Neural progenitor cell (in vitro differentiated cells): Measurements from ENCODE around the gene DROSHA. TPM values are rescaled to one million over a fixed set of nuclear protein-coding genes. Genes with fewer than 3 reads are reported as not detected.

Experiments used
- DNase-seq: peaks from one replicate; pipeline ENCODE4 v3.0.0-alpha.2; 2016; ENCODE audit warnings: low spot score
- H2AFZ ChIP-seq: fragments of 200-600 bp; sonication (generic); replicated peaks from 2 replicates; pipeline ENCODE4 v1.6.1; 2016; ENCODE audit warnings: antibody characterized with exemption
- H3F3A ChIP-seq: fragments of 200-600 bp; sonication (generic); 2 replicates; pipeline ENCODE4 v1.6.1; 2016; ENCODE audit warnings: antibody characterized with exemption, low read depth
- H3K27ac ChIP-seq: fragments of 200-600 bp; sonication (generic); 2 replicates; pipeline ENCODE4 v1.5.1; 2016; ENCODE audit warnings: mild to moderate bottlenecking
- H3K27me3 ChIP-seq: fragments of 200-600 bp; sonication (generic); 2 replicates; pipeline ENCODE4 v1.6.1; 2016; ENCODE audit warnings: mild to moderate bottlenecking, moderate library complexity
- H3K36me3 ChIP-seq: fragments of 200-600 bp; sonication (generic); 2 replicates; pipeline ENCODE4 v1.5.1; 2016
- H3K4me1 ChIP-seq: fragments of 200-600 bp; sonication (generic); 2 replicates; pipeline ENCODE4 v1.6.1; 2016; ENCODE audit warnings: mixed run types
- H3K4me2 ChIP-seq: fragments of 200-600 bp; sonication (generic); 2 replicates; pipeline ENCODE4 v1.6.1; 2016
- H3K4me3 ChIP-seq: fragments of 200-600 bp; sonication (generic); 2 replicates; pipeline ENCODE4 v1.5.1; 2016
- H3K79me2 ChIP-seq: fragments of 200-600 bp; sonication (generic); 2 replicates; pipeline ENCODE4 v1.6.1; 2016; ENCODE audit warnings: low read depth
- H3K9ac ChIP-seq: fragments of 200-600 bp; sonication (generic); 2 replicates; pipeline ENCODE4 v1.6.1; 2016
- H3K9me3 ChIP-seq: fragments of 200-600 bp; sonication (generic); 2 replicates; pipeline ENCODE4 v1.5.1; 2016; ENCODE audit warnings: low read depth
- H4K20me1 ChIP-seq: fragments of 200-600 bp; sonication (generic); 2 replicates; pipeline ENCODE4 v1.6.1; 2016; ENCODE audit warnings: low read depth
- H3K27ac Mint-ChIP-seq: 3 replicates; pipeline ENCODE4 v1.8.0; 2021; ENCODE audit warnings: mixed read lengths
- H3K27me3 Mint-ChIP-seq: 2 replicates; pipeline ENCODE4 v1.8.0; 2022; ENCODE audit warnings: low read depth, mild to moderate bottlenecking, inconsistent platforms, moderate library complexity, mixed read lengths; ENCODE audit not compliant: insufficient read depth
- H3K36me3 Mint-ChIP-seq: 3 replicates; pipeline ENCODE4 v1.8.0; 2021; ENCODE audit warnings: mixed read lengths
- H3K4me1 Mint-ChIP-seq: 3 replicates; pipeline ENCODE4 v1.8.0; 2021; ENCODE audit warnings: mixed read lengths
- H3K4me3 Mint-ChIP-seq: 3 replicates; pipeline ENCODE4 v1.8.0; 2021; ENCODE audit warnings: mild to moderate bottlenecking, moderate library complexity, mixed read lengths
- H3K9me3 Mint-ChIP-seq: 3 replicates; pipeline ENCODE4 v1.8.0; 2020; ENCODE audit warnings: mixed read lengths
- CTCF ChIP-seq: fragments of 200-600 bp; sonication (generic); IDR thresholded peaks from 2 replicates; pipeline ENCODE4 v1.5.1; 2017; ENCODE audit warnings: antibody characterized with exemption, mild to moderate bottlenecking
- EZH2 ChIP-seq: fragments of 200-600 bp; sonication (generic); IDR thresholded peaks from 2 replicates; pipeline ENCODE4 v1.6.1; 2017; ENCODE audit warnings: antibody characterized with exemption, mild to moderate bottlenecking, moderate library complexity
- EZH2phosphoT487 ChIP-seq: fragments of 200-600 bp; sonication (generic); IDR thresholded peaks from 2 replicates; pipeline ENCODE4 v1.6.1; 2017; ENCODE audit warnings: antibody characterized with exemption
- total RNA-seq: library from RNA; depleted of rRNA; stranded (reverse); fragments of >200 nt; gene quantifications from 2 replicates; pipeline ENCODE4 v1.2.3, GENCODE V29; 2015; ENCODE audit warnings: low replicate concordance

DROSHA gene
- total RNA-seq, 1 donor from 2014 or later, result 80.3 TPM

DNA sequence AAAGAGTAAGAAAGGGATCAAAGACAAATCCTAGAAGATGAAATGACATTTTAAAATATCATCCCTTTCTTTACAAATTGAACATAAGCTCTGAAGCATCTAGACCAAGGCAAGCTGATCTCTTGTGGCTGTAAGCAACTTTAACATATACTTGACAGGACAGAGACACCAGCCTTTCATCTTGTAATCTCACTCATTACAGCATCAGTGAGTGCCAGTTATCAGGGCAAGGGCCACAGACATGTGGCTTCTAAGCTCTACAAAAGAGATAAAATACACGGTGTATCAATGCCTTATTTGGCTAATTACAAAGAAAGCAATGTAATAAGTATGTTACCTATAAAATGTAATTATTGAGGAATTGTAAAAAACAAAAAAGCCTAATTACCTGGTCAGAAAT lies 95.0 kb downstream of the DROSHA start:
- H3K27me3 ChIP-seq, result no peaks in the 10 kb centered on the region
- no peak overlapping the region for H3K9ac ChIP-seq
- H3K4me3 Mint-ChIP-seq, result no peak overlapping the region
- peaks cover 7% of the 10 kb centered on the region for H3K79me2 ChIP-seq
- H3K4me3 ChIP-seq, result no peak overlapping the region
- H3K4me1 Mint-ChIP-seq, result no peaks in the 10 kb centered on the region
- H3K9me3 Mint-ChIP-seq, result no peaks in the 10 kb centered on the region
- H3K27me3 Mint-ChIP-seq, result no peaks in the 10 kb centered on the region
- H3K9me3 ChIP-seq, result no peaks in the 10 kb centered on the region
- TF ChIP-seq EZH2phosphoT487 (no peak), EZH2 (no peak), CTCF (no peak)
- H4K20me1 ChIP-seq, result no peaks in the 10 kb centered on the region
- no peak overlapping the region for H3K4me2 ChIP-seq
- H3K27ac Mint-ChIP-seq, result no peak overlapping the region
- no peak overlapping the region for H2AFZ ChIP-seq
- H3K4me1 ChIP-seq, result no peaks in the 10 kb centered on the region
- no peak overlapping the region for H3K27ac ChIP-seq
- peaks cover 9% of the 10 kb centered on the region for H3K36me3 ChIP-seq
- H3K36me3 Mint-ChIP-seq, result peaks cover 27% of the 10 kb centered on the region
- DNase-seq, result no peak
- no peaks in the 10 kb centered on the region for H3F3A ChIP-seq

DNA sequence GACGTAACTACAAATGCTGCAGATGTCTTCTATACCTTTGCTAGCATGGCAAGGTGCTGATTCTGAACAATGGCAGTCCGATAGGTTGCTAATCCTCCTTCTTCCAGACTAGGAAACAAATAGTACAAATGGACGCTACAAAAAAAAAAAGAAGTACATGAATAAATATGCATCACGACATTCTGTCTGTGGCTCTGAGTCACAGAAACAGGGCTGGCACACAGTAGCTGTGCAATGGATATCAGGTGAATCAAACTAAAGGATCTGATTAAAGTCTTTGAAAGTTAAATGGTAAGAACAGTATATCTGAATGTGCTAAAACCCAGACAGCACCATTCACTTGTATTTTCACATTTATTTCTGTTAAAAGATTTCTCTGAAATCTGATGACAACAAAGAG lies 96.2 kb downstream of the DROSHA start:
- Histone ChIP-seq H3K79me2 (peaks cover 6% of the 10 kb centered on the region), H2AFZ (no peak overlapping the region), H3K4me3 (no peak overlapping the region), H3K9me3 (no peaks in the 10 kb centered on the region), H3K36me3 (peaks cover 9% of the 10 kb centered on the region), H3K4me1 (no peaks in the 10 kb centered on the region), H3K27me3 (no peaks in the 10 kb centered on the region), H3K27ac (no peak overlapping the region), H3K9ac (no peak overlapping the region), H3K4me2 (no peak overlapping the region), H3F3A (no peaks in the 10 kb centered on the region), H4K20me1 (no peaks in the 10 kb centered on the region)
- Mint-ChIP-seq H3K27ac (no peak overlapping the region), H3K36me3 (peaks cover 34% of the 10 kb centered on the region), H3K4me3 (no peak overlapping the region), H3K4me1 (no peaks in the 10 kb centered on the region), H3K9me3 (no peaks in the 10 kb centered on the region), H3K27me3 (no peaks in the 10 kb centered on the region)
- no peak for TF ChIP-seq EZH2phosphoT487
- TF ChIP-seq CTCF, result no peak
- TF ChIP-seq EZH2, result no peak
- no peak for DNase-seq

DNA sequence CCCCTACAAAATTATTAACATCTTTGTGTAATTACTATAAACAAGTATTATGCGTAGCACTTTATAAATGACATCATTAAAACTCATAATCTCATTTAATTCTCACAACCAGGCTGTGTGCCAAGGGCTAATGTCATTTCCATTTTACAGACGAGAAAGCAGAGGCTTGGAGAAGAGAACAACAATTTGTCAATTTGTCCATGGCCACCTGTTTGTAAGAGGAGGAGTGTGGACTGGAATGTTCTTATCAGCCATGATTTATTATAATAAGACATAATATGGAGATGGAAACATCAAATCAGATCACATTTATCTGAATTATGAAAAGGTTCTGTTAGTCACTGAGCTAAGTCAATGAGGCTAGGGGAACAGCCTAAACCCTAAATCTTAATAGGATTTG lies 97.0 kb downstream of the DROSHA start:
- no peak overlapping the region for H3K4me3 ChIP-seq
- H3K27me3 ChIP-seq, result no peaks in the 10 kb centered on the region
- H3K9me3 ChIP-seq, result no peaks in the 10 kb centered on the region
- H3K27ac ChIP-seq, result no peak overlapping the region
- no peaks in the 10 kb centered on the region for H3K79me2 ChIP-seq
- no peaks in the 10 kb centered on the region for H3F3A ChIP-seq
- Mint-ChIP-seq H3K36me3 (peaks cover 40% of the 10 kb centered on the region), H3K27ac (no peak overlapping the region), H3K9me3 (no peaks in the 10 kb centered on the region), H3K4me1 (no peaks in the 10 kb centered on the region), H3K4me3 (no peak overlapping the region), H3K27me3 (no peaks in the 10 kb centered on the region)
- H3K9ac ChIP-seq, result no peak overlapping the region
- H3K4me1 ChIP-seq, result no peaks in the 10 kb centered on the region
- H3K4me2 ChIP-seq, result no peak overlapping the region
- TF ChIP-seq EZH2 (no peak), CTCF (no peak)
- H3K36me3 ChIP-seq, result peaks cover 9% of the 10 kb centered on the region
- H2AFZ ChIP-seq, result no peak overlapping the region
- DNase-seq, result no peak
- no peaks in the 10 kb centered on the region for H4K20me1 ChIP-seq

- Histone ChIP-seq H3K4me1 (no peaks in the 10 kb centered on the region), H3K9me3 (no peaks in the 10 kb centered on the region), H3K36me3 (peaks cover 9% of the 10 kb centered on the region), H3K27ac (no peak overlapping the region), H3K4me2 (no peak overlapping the region), H2AFZ (no peak overlapping the region), H3K4me3 (no peak overlapping the region), H3F3A (no peaks in the 10 kb centered on the region), H3K79me2 (no peaks in the 10 kb centered on the region), H4K20me1 (no peaks in the 10 kb centered on the region), H3K9ac (no peak overlapping the region), H3K27me3 (no peaks in the 10 kb centered on the region)
- Mint-ChIP-seq H3K27ac (no peak overlapping the region), H3K36me3 (peaks cover 35% of the 10 kb centered on the region), H3K4me1 (no peaks in the 10 kb centered on the region), H3K9me3 (no peaks in the 10 kb centered on the region), H3K27me3 (no peaks in the 10 kb centered on the region), H3K4me3 (no peak overlapping the region)
- TF ChIP-seq CTCF, result no peak
- TF ChIP-seq EZH2phosphoT487, result no peak
- no peak for TF ChIP-seq EZH2
- no peak for DNase-seq
Observed at GRCh38 chr5:31433229-31433628, 98.7 kb downstream of the DROSHA start.
